SU-DHL-6 (cell line): ENCODE measurements around the gene ZC3H4.

Experiments used
- H2AFZ ChIP-seq: fragments of 200-600 bp; sonication (generic); 2 replicates; pipeline ENCODE4 v1.6.1; 2014; ENCODE audit warnings: low read depth, mild to moderate bottlenecking, moderate library complexity, mixed read lengths, antibody characterized with exemption, low read length; ENCODE audit not compliant: severe bottlenecking
- H3F3A ChIP-seq: fragments of 200-600 bp; shearing (Covaris generic); 2 replicates; pipeline ENCODE4 v1.6.0; 2016; ENCODE audit warnings: antibody characterized with exemption, mild to moderate bottlenecking; ENCODE audit not compliant: insufficient read depth
- H3K27ac ChIP-seq: fragments of 200-600 bp; sonication (generic); 2 replicates; pipeline ENCODE4 v1.5.1; 2016; ENCODE audit warnings: low read depth, mild to moderate bottlenecking, low read length, moderate library complexity, mixed read lengths
- H3K27me3 ChIP-seq: fragments of 200-600 bp; sonication (generic), shearing (Covaris generic); 2 replicates; pipeline ENCODE4 v1.6.0; 2014; ENCODE audit warnings: mild to moderate bottlenecking, low read length
- H3K36me3 ChIP-seq: fragments of 200-600 bp; sonication (generic); 2 replicates; pipeline ENCODE4 v1.6.1; 2014; ENCODE audit warnings: mild to moderate bottlenecking, low read length, mixed read lengths
- H3K4me2 ChIP-seq: fragments of 300-600, 200-600 bp; shearing (Covaris generic), sonication (generic); 2 replicates; pipeline ENCODE4 v1.6.0; 2014; ENCODE audit warnings: low read length, low read depth, mild to moderate bottlenecking; ENCODE audit not compliant: poor library complexity, severe bottlenecking
- H3K4me3 ChIP-seq: fragments of 200-600 bp; sonication (generic); 2 replicates; pipeline ENCODE4 v1.5.1; 2014; ENCODE audit warnings: antibody characterized with exemption, low read length, mild to moderate bottlenecking, mixed read lengths; ENCODE audit not compliant: insufficient read depth, poor library complexity, severe bottlenecking
- H3K79me2 ChIP-seq: fragments of 200-600 bp; sonication (generic); 2 replicates; pipeline ENCODE4 v1.6.1; 2014; ENCODE audit warnings: mild to moderate bottlenecking, low read length, moderate library complexity; ENCODE audit not compliant: insufficient read depth
- H3K9ac ChIP-seq: fragments of 200-600 bp; sonication (generic); 2 replicates; pipeline ENCODE4 v1.7.0; 2014; ENCODE audit warnings: mild to moderate bottlenecking, low read length
- H3K9me2 ChIP-seq: fragments of 200-600 bp; sonication (generic); replicated peaks from 2 replicates; pipeline ENCODE4 v1.6.1; 2014; ENCODE audit warnings: low read length; ENCODE audit not compliant: insufficient read depth
- H3K9me3 ChIP-seq: fragments of 200-600 bp; sonication (generic); 2 replicates; pipeline ENCODE4 v1.6.1; 2014; ENCODE audit warnings: low read length, mixed read lengths; ENCODE audit not compliant: insufficient read depth
- H4K20me1 ChIP-seq: fragments of 200-600 bp; sonication (generic); 2 replicates; pipeline ENCODE4 v1.6.1; 2014; ENCODE audit warnings: low read depth, mild to moderate bottlenecking, antibody characterized with exemption, low read length, moderate library complexity, mixed read lengths
- CTCF ChIP-seq: fragments of 200-600 bp; sonication (generic); IDR thresholded peaks from one replicate; pipeline ENCODE4 v1.5.1; 2017; ENCODE audit warnings: antibody characterized with exemption, mild to moderate bottlenecking, low read length, moderate library complexity; ENCODE audit not compliant: insufficient read depth, poor library complexity, severe bottlenecking
- EZH2phosphoT487 ChIP-seq: fragments of 200-600 bp; sonication (generic), shearing (Covaris generic); conservative IDR thresholded peaks from 2 replicates; pipeline ENCODE4 v1.6.1; 2018; ENCODE audit warnings: mild to moderate bottlenecking, antibody characterized with exemption, low read length, moderate library complexity, mixed read lengths

Gene ZC3H4

GRCh38 chr19:47026889-47027288, 86.7 kb downstream of the ZC3H4 start:
- no peak overlapping the region for H3K4me2 ChIP-seq
- no peak overlapping the region for H3K27ac ChIP-seq
- no peaks in the 10 kb centered on the region for H3K9me3 ChIP-seq
- H4K20me1 ChIP-seq = no peaks in the 10 kb centered on the region
- no peaks in the 10 kb centered on the region for H3K9me2 ChIP-seq
- TF ChIP-seq EZH2phosphoT487 (no peak), CTCF (no peak)
- no peaks in the 10 kb centered on the region for H3K27me3 ChIP-seq
- no peak overlapping the region for H3K9ac ChIP-seq
- no peaks in the 10 kb centered on the region for H3K36me3 ChIP-seq
- no peak overlapping the region for H3K4me3 ChIP-seq
- no peaks in the 10 kb centered on the region for H3F3A ChIP-seq
- no peaks in the 10 kb centered on the region for H3K79me2 ChIP-seq
- H2AFZ ChIP-seq = no peak overlapping the region

- Histone ChIP-seq H3K79me2 (no peaks in the 10 kb centered on the region), H3K36me3 (no peaks in the 10 kb centered on the region), H3F3A (no peaks in the 10 kb centered on the region), H3K27me3 (no peaks in the 10 kb centered on the region), H3K4me2 (no peak overlapping the region), H3K9me3 (no peaks in the 10 kb centered on the region), H3K27ac (no peak overlapping the region), H4K20me1 (no peaks in the 10 kb centered on the region), H3K9me2 (no peaks in the 10 kb centered on the region), H2AFZ (no peak overlapping the region), H3K4me3 (no peak overlapping the region), H3K9ac (no peak overlapping the region)
- TF ChIP-seq CTCF (no peak), EZH2phosphoT487 (no peak)
These were observed 87.4 kb downstream of the ZC3H4 start for GRCh38 chr19:47026156-47026555.

- TF ChIP-seq EZH2phosphoT487 (no peak), CTCF (no peak)
- no peaks in the 10 kb centered on the region for H3F3A ChIP-seq
- no peak overlapping the region for H3K4me2 ChIP-seq
- no peak overlapping the region for H3K27ac ChIP-seq
- H3K4me3 ChIP-seq = no peak overlapping the region
- H3K9me2 ChIP-seq = no peaks in the 10 kb centered on the region
- H2AFZ ChIP-seq = no peak overlapping the region
- H4K20me1 ChIP-seq = no peaks in the 10 kb centered on the region
- no peaks in the 10 kb centered on the region for H3K9me3 ChIP-seq
- no peaks in the 10 kb centered on the region for H3K79me2 ChIP-seq
- no peaks in the 10 kb centered on the region for H3K36me3 ChIP-seq
- H3K27me3 ChIP-seq = no peaks in the 10 kb centered on the region
- no peak overlapping the region for H3K9ac ChIP-seq
These were observed 89.1 kb downstream of the ZC3H4 start for GRCh38 chr19:47024502-47024901.

GRCh38 chr19:47023448-47023794, 90.2 kb downstream of the ZC3H4 start:
- H3K9me3 ChIP-seq = no peaks in the 10 kb centered on the region
- no peaks in the 10 kb centered on the region for H4K20me1 ChIP-seq
- no peak overlapping the region for H3K27ac ChIP-seq
- H2AFZ ChIP-seq = no peak overlapping the region
- no peaks in the 10 kb centered on the region for H3F3A ChIP-seq
- no peak overlapping the region for H3K9ac ChIP-seq
- TF ChIP-seq CTCF (no peak), EZH2phosphoT487 (no peak)
- H3K4me3 ChIP-seq = no peak overlapping the region
- no peaks in the 10 kb centered on the region for H3K27me3 ChIP-seq
- H3K9me2 ChIP-seq = no peaks in the 10 kb centered on the region
- H3K79me2 ChIP-seq = no peaks in the 10 kb centered on the region
- H3K4me2 ChIP-seq = no peak overlapping the region
- no peaks in the 10 kb centered on the region for H3K36me3 ChIP-seq
